Measurements from ENCODE around the gene ZCCHC17. TPM values are rescaled to one million over a fixed set of nuclear protein-coding genes. Genes with fewer than 3 reads are reported as not detected.

The ZCCHC17 gene
- total and polyA plus RNA-seq, 2 donors (not counting 1 experiment from before 2014, with no cell fraction given): 14.1 to 20.3 TPM

- POLR2A ChIA-PET: no interaction called here
Measured at GRCh38 chr1:31263408-31263807, 33.4 kb upstream of the ZCCHC17 start.

GRCh38 chr1:31264790-31265386 lies 31.9 kb upstream of the ZCCHC17 start:
- no peak overlapping the region for H3K4me3 ChIP-seq (ENCODE audit: control extremely low read depth in 1 of 5, extremely low read depth in 1 of 5, insufficient read depth in 1 of 5, low read depth in 2 of 5, low read length in 4 of 5)
- Mint-ChIP-seq H3K27ac (no peak overlapping the region), H3K27me3 (no peaks in the 10 kb centered on the region), H3K4me3 (no peak overlapping the region), H3K4me1 (no peaks in the 10 kb centered on the region), H3K9me3 (ENCODE audit: insufficient read depth) (no peaks in the 10 kb centered on the region)
- no peak overlapping the region for H3K4me2 ChIP-seq (replicated peaks; ENCODE audit: low read depth, low read length, poor library complexity, severe bottlenecking)
- H3K9ac ChIP-seq (ENCODE audit: low read length): no peak overlapping the region
- no CpG with 5 or more reads among the region's 1 CpG for WGBS (ENCODE audit: insufficient coverage)
- H2AFZ ChIP-seq (ENCODE audit: insufficient read depth, low read depth, low read length, poor library complexity, severe bottlenecking): no peak overlapping the region
- H3K27me3 ChIP-seq (replicated peaks in 1 of 4; ENCODE audit: control extremely low read depth in 1 of 4, control insufficient read depth in 3 of 4, insufficient read depth in 4 of 4, low read length in 3 of 4): no peaks in the 10 kb centered on the region
- TF ChIP-seq EZH2 (IDR thresholded peaks at IDR 0.05; ENCODE audit: borderline replicate concordance, insufficient read depth, low read depth, low read length, poor library complexity, severe bottlenecking) (no peak), CTCF (IDR thresholded peaks at IDR 0.05) (no peak)
- no peak for ATAC-seq (ENCODE audit: low read depth)
- no peaks in the 10 kb centered on the region for H3K79me2 ChIP-seq (ENCODE audit: control insufficient read depth, insufficient read depth, low read length)
- H4K20me1 ChIP-seq (ENCODE audit: control insufficient read depth, insufficient read depth, low read length, poor library complexity, severe bottlenecking): no peaks in the 10 kb centered on the region
- no peaks in the 10 kb centered on the region for H3K4me1 ChIP-seq (ENCODE audit: control insufficient read depth in 2 of 2, insufficient read depth in 2 of 2, low read length in 2 of 2)
- H3K9me3 ChIP-seq (ENCODE audit: control extremely low read depth in 1 of 3, control insufficient read depth in 2 of 3, insufficient read depth in 1 of 3, low read length in 2 of 3): no peaks in the 10 kb centered on the region
- no peak for DNase-seq
- ChIA-PET CTCF (interaction anchor here (0.8 kb wide), 1 partner anchor 8 kb away, joined by 3 read pairs; no protein-coding TSS in a partner anchor), POLR2A (no interaction called here)
- no peak overlapping the region for H3K27ac ChIP-seq (ENCODE audit: low read length in 2 of 2)
- intact Hi-C loops (cut with micrococcal nuclease): no loop called here
- H3K36me3 ChIP-seq (replicated peaks in 1 of 2; ENCODE audit: control extremely low read depth in 1 of 2, control insufficient read depth in 1 of 2, extremely low read depth in 1 of 2, insufficient read depth in 2 of 2, low read length in 1 of 2): peaks cover 23 to 70% of the 10 kb centered on the region in 2 experiments

More at GRCh38 chr1:31263408-31263807, 33.4 kb upstream of the ZCCHC17 start:
- no peak for TF ChIP-seq EZH2 (IDR thresholded peaks at IDR 0.05; ENCODE audit: borderline replicate concordance, insufficient read depth, low read depth, low read length, poor library complexity, severe bottlenecking)
- no peak for TF ChIP-seq CTCF (IDR thresholded peaks at IDR 0.05)
- Histone ChIP-seq H3K27ac (ENCODE audit: low read length in 2 of 2) (no peak overlapping the region), H3K4me2 (replicated peaks; ENCODE audit: low read depth, low read length, poor library complexity, severe bottlenecking) (no peak overlapping the region), H2AFZ (ENCODE audit: insufficient read depth, low read depth, low read length, poor library complexity, severe bottlenecking) (no peak overlapping the region), H3K4me1 (ENCODE audit: control insufficient read depth in 2 of 2, insufficient read depth in 2 of 2, low read length in 2 of 2) (no peaks in the 10 kb centered on the region), H3K36me3 (replicated peaks in 1 of 2; ENCODE audit: control extremely low read depth in 1 of 2, control insufficient read depth in 1 of 2, extremely low read depth in 1 of 2, insufficient read depth in 2 of 2, low read length in 1 of 2) (peaks cover 15 to 69% of the 10 kb centered on the region in 2 experiments), H4K20me1 (ENCODE audit: control insufficient read depth, insufficient read depth, low read length, poor library complexity, severe bottlenecking) (no peaks in the 10 kb centered on the region), H3K9me3 (ENCODE audit: control extremely low read depth in 1 of 3, control insufficient read depth in 2 of 3, insufficient read depth in 1 of 3, low read length in 2 of 3) (no peaks in the 10 kb centered on the region), H3K27me3 (replicated peaks in 1 of 4; ENCODE audit: control extremely low read depth in 1 of 4, control insufficient read depth in 3 of 4, insufficient read depth in 4 of 4, low read length in 3 of 4) (no peaks in the 10 kb centered on the region), H3K4me3 (ENCODE audit: control extremely low read depth in 1 of 5, extremely low read depth in 1 of 5, insufficient read depth in 1 of 5, low read depth in 2 of 5, low read length in 4 of 5) (no peak overlapping the region), H3K79me2 (ENCODE audit: control insufficient read depth, insufficient read depth, low read length) (no peaks in the 10 kb centered on the region), H3K9ac (ENCODE audit: low read length) (no peak overlapping the region)
- ATAC-seq (ENCODE audit: low read depth): no peak
- Mint-ChIP-seq H3K27me3 (no peaks in the 10 kb centered on the region), H3K27ac (no peak overlapping the region), H3K4me3 (no peak overlapping the region), H3K4me1 (no peaks in the 10 kb centered on the region), H3K9me3 (ENCODE audit: insufficient read depth) (no peaks in the 10 kb centered on the region)
- CTCF ChIA-PET: no interaction called here
- intact Hi-C loops (cut with micrococcal nuclease): no loop called here
- 100% methylated on average over 2 of the region's 3 CpGs for WGBS (ENCODE audit: insufficient coverage)
- no peak for DNase-seq

Data from B cell (primary cell).